Activated T-cell treated with anti-CD3 and anti-CD28 coated beads, Interleukin-2, amount 50 U/mL, for 4 hours (primary cell): ENCODE results near the gene KLHDC10. TPM values are rescaled to one million over a fixed set of nuclear protein-coding genes. Genes with fewer than 3 reads are reported as not detected.
"Not testable (repeated sequence)": the region's sequence is repeated elsewhere in the genome, so short reads cannot be mapped to it uniquely, and the experiment has no call there.

Experiments
- ATAC-seq, 2 donors: fragments of 200-7000 bp; cut with Tn5 transposase; one replicate each; pipeline ENCODE4 v1.10.0; 2021
- DNase-seq: peaks from one replicate; pipeline ENCODE4 v3.0.0-alpha.2; 2020
- H3K27me3 Mint-ChIP-seq: one replicate; pipeline ENCODE4 v1.8.0; 2021; ENCODE audit warnings: low read depth, mixed read lengths
- H3K36me3 Mint-ChIP-seq: one replicate; pipeline ENCODE4 v1.8.0; 2022; ENCODE audit warnings: mixed read lengths; ENCODE audit not compliant: insufficient read depth
- H3K4me1 Mint-ChIP-seq: one replicate; pipeline ENCODE4 v1.8.0; 2021; ENCODE audit warnings: low read depth, mixed read lengths
- H3K4me3 Mint-ChIP-seq: one replicate; pipeline ENCODE4 v1.8.0; 2021; ENCODE audit warnings: mild to moderate bottlenecking, moderate library complexity, mixed read lengths
- H3K9me3 Mint-ChIP-seq: one replicate; pipeline ENCODE4 v1.8.0; 2021; ENCODE audit warnings: mixed read lengths
- total RNA-seq, 3 donors: library from RNA; stranded (reverse); gene quantifications; one replicate each; pipeline ENCODE4 v1.2.1, GENCODE V29; 2021

Gene KLHDC10, protein sequence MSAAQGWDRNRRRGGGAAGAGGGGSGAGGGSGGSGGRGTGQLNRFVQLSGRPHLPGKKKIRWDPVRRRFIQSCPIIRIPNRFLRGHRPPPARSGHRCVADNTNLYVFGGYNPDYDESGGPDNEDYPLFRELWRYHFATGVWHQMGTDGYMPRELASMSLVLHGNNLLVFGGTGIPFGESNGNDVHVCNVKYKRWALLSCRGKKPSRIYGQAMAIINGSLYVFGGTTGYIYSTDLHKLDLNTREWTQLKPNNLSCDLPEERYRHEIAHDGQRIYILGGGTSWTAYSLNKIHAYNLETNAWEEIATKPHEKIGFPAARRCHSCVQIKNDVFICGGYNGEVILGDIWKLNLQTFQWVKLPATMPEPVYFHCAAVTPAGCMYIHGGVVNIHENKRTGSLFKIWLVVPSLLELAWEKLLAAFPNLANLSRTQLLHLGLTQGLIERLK
- 10 to 100 TPM; 13.1 to 15.4 (median 14.9) TPM for total RNA-seq

DNA sequence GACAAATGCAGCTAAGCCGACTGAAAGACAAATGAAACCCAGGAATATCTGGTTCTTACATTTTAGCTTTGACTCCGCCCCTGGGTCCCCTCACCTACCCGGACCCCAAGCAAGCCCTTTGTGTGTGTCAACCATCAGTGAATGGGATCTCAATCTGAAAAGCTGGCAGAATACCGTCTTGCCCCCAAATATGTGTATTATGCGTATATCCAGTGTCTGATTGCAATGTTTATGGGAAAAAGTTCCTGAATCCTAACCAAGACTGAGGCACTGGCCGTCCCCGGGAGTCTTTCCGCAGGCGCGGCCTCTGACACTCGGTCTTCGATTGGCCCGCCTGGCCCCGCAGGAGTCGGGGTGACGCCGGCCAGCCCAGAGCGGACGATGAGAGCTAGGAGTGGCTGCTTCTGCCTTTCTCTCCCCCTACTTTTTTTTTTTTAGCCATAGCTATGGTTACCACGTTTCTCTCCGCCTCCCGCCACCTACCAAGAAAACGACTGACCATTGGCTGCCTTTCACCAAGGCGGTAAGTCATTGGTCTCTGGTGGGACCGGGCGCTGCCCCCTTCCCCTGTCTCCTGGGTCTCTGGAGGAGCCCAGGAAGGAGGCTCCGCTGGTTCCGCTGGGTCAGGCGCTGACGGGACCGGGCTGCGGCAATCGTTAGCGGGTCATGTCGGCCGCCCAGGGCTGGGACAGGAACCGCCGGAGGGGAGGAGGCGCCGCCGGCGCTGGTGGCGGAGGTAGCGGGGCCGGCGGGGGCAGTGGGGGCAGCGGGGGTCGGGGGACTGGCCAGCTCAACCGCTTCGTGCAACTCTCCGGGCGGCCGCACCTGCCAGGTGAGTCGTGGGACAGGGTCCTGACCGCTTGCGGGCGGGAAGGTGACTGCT, at the start of gene KLHDC10:
Gene KLHDC10 (plus strand): TSS at position 557 of the 883 bp plus-strand sequence. CDS start 110 bp downstream, at position 667.
- ATAC-seq = peak; percentile 95 to 96
- Mint-ChIP-seq H3K36me3 (peaks cover 5% of the 10 kb centered on the region), H3K27me3 (peaks cover 2% of the 10 kb centered on the region), H3K4me1 (peaks cover 45% of the 10 kb centered on the region), H3K4me3 (peak within 1 kb of the TSS; percentile 93), H3K9me3 (peaks cover 3% of the 10 kb centered on the region)
- DNase-seq = peak; percentile 94

DNA sequence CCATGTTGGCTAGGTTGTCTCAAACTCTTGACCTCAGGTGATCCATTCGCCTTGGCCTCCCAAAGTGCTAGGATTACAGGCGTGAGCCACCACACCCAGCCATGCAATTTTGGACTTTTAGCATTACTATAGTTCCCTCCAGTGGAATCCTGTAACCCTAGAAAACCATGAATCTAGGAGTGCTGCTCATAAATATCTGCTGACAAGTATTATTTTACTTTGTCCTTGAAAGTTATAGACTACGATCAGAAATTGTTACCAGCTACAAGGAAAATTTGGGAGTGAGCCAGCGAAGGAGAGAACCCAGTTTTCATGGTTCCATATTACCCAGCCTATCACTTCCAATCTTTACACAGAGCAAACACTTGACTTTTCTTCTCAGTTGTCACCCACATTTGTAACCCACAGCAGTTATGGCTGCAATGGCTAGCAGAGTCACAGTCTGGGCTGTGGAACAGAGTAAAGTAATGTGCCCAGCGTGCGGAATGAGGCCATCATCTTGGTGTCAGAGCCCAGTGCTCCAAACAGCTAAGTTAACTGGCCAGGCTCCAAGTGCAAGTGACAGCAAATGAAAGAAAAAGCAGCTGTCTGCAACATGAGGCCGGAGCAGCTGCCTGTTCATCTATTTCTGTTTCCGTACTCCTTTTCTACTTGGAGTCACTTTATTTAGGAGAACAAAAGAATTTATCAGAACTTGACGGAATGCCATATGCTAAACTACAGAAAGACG, 49.1 kb upstream of the KLHDC10 start:
- H3K4me1 Mint-ChIP-seq = no peaks in the 10 kb centered on the region
- no peak for ATAC-seq
- DNase-seq = no peak
- H3K9me3 Mint-ChIP-seq = no peaks in the 10 kb centered on the region
- H3K27me3 Mint-ChIP-seq = no peaks in the 10 kb centered on the region
- no peak overlapping the region for H3K4me3 Mint-ChIP-seq
- H3K36me3 Mint-ChIP-seq = peaks cover 43% of the 10 kb centered on the region

DNA sequence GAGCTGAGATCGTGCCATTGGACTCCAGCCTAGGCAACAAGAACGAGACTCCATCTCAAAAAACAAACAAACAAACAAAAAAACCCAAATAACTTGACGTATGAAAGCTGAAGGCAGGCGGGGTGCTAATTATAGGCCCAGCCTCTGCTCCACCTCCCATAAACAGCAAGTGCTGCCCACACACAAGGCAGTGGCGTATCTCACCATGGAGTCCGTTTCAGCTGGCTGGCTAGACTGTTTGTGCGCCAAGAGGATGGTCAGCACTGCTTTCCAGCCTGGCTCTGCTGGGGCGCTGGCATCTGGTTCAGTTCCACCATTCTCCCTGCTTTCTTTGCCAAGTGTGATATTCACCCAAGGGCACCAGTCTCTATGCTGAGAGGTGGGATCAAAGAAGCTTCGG, 48.2 kb upstream of the KLHDC10 start:
- DNase-seq (no peak), ATAC-seq (no peak)
- Mint-ChIP-seq H3K9me3 (no peaks in the 10 kb centered on the region), H3K4me3 (no peak overlapping the region), H3K36me3 (peaks cover 46% of the 10 kb centered on the region), H3K4me1 (no peaks in the 10 kb centered on the region), H3K27me3 (no peaks in the 10 kb centered on the region)

DNA sequence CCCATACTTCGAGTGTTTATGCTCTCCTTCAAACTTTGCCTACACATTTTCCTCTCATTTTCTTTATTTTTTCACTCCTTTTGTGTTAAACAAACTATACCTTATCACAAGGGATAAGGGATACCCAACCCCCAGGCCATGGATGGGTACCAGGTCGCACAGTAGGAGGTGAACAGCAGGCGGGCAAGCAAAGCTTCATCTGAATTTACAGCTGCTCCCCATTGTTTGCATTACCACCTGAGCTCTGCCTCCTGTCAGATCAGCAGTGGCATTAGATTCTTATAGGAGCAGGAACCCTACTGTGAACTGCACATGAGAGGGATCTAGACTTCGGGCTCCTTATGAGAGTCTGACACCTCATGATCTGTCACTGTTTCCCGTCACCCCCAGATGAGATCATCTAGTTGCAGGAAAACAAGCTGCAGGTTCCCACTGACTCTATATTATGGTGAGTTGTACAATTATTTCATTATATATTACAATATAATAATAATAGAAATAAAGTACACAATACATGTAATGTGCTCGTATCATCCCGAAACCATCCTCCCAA, 47.6 kb upstream of the KLHDC10 start:
- Mint-ChIP-seq H3K9me3 (no peaks in the 10 kb centered on the region), H3K36me3 (peaks cover 48% of the 10 kb centered on the region), H3K4me1 (no peaks in the 10 kb centered on the region), H3K27me3 (no peaks in the 10 kb centered on the region), H3K4me3 (no peak overlapping the region)
- DNase-seq = no peak
- ATAC-seq = no peak

DNA sequence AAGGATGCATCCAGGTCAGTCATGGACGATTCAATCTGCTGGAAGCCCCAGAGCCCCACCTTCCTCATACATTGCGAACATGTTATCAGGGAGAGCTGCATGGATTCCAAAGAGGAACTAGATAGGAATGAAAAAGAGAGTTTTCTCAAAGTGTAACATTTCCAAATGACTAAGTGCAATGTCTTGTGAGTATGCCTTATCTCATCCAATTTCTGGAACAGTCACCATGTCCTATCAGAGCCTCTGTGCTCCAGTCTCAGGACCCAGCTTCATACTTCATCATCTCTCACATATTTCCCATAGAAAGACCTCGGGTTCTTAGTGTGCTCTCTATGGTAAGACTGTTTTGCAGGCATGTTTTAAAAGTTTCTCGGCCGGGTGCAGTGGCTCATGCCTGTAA, 45.9 kb upstream of the KLHDC10 start:
- Mint-ChIP-seq H3K27me3 (no peaks in the 10 kb centered on the region), H3K9me3 (no peaks in the 10 kb centered on the region), H3K4me3 (no peak overlapping the region), H3K36me3 (peaks cover 38% of the 10 kb centered on the region), H3K4me1 (no peaks in the 10 kb centered on the region)
- DNase-seq (no peak), ATAC-seq (no peak)

DNA sequence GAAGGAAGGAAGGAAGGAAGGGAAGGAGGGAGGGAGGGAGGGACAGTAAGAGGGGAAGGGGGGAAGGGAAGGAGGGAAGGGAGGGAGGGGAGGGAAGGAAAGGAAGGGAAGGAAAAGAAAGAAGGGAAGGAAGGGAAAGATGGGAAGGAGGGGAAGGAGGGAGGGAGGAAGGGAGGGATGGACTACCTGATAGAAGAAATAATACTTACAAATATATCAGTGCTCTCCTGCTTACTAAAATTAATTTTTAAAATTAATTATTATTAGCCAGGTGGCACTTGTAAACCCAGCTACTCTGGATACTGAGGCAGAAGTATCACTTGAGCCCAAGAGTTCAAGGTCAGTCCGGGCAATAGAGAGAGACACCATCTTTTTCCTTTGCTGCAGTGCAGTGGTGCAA, 37.6 kb upstream of the KLHDC10 start:
- H3K4me1 Mint-ChIP-seq = no peaks in the 10 kb centered on the region
- no peak for DNase-seq
- H3K9me3 Mint-ChIP-seq = no peaks in the 10 kb centered on the region
- no peak for ATAC-seq
- H3K4me3 Mint-ChIP-seq = no peak overlapping the region
- H3K27me3 Mint-ChIP-seq = no peaks in the 10 kb centered on the region
- H3K36me3 Mint-ChIP-seq = peaks cover 28% of the 10 kb centered on the region

DNA sequence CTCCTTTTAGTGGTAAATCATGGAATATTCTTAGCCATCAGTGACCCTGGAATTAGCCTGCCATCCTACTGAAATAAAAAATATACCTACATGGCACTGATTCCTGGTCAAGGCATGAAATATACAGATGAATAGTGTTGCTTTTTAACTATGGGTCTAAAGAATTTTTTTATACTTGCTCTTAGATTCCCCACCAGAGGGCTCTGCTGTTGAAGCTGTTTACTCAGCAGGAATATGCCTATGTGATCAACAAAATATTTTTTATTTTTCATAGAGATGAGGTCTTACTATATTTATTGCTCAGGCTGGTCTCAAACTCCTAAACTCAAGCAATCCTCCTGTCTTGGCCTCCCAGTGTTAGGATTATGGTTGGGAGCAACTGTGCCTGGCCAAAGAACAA, 32.6 kb upstream of the KLHDC10 start:
- Mint-ChIP-seq H3K4me3 (no peak overlapping the region), H3K9me3 (no peaks in the 10 kb centered on the region), H3K36me3 (peaks cover 24% of the 10 kb centered on the region), H3K4me1 (no peaks in the 10 kb centered on the region), H3K27me3 (no peaks in the 10 kb centered on the region)
- DNase-seq (no peak), ATAC-seq (no peak)

DNA sequence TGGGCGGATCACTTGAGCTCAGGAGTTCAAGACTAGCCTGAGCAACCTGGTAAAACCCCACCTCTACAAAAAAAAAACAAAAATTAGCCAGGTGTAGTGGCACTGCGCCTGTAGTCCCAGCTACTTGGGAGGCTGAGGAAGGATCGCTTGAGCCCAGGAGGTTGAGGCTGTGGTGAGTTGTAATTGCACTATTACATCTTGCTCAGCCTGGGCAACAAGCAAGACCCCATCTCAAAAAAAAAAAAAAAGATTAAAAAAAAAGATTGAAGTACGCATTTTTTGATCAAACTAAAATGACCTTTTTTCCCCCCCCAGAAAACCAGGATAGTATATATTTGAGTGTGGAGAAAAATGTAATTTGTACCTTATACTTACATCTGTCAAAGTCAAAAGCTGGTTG, 29.8 kb upstream of the KLHDC10 start:
- DNase-seq (no peak), ATAC-seq (no peak)
- Mint-ChIP-seq H3K9me3 (no peaks in the 10 kb centered on the region), H3K27me3 (no peaks in the 10 kb centered on the region), H3K4me3 (no peak overlapping the region), H3K4me1 (no peaks in the 10 kb centered on the region), H3K36me3 (peaks cover 36% of the 10 kb centered on the region)

DNA sequence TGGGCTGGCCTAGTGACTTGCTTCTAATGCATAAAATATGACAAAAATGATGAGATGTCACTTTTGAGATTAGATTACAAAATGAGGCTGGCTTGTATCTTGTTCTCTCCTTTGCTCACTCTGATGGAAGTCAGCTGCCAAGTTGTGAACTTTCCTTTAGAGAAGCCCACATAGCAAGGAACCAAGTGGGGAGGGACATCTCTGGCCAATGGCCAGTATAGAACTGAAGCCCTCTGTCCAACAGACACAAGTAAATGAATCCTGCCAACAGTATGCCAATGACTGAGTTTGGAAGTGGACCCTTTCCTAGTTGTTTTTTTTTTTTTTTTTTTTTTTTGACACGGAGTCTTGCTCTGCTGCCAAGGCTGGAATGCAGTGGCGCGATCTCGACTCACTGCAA, 22.5 kb upstream of the KLHDC10 start:
- Mint-ChIP-seq H3K4me1 (peaks cover 10% of the 10 kb centered on the region), H3K27me3 (no peaks in the 10 kb centered on the region), H3K9me3 (no peaks in the 10 kb centered on the region), H3K36me3 (peaks cover 25% of the 10 kb centered on the region), H3K4me3 (no peak overlapping the region)
- DNase-seq = no peak
- ATAC-seq = no peak

DNA sequence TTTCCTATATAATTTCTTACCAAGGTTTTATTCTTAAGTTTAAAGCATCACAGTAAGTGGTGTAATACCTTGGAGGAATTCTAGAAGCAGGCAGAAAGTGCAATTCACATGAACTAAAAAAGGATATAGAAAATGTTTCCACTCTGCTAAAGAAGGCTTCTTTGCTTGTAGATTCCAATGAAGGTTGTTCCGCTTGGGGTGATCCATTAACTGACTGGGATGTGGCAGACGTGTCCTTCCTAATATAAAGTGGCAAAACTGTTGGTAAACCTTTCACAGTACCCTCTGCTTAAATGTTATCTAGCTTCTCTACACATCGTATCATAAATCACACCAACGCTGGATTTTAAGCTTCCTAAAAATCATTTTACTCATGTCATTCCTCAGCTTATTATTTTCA, 21.4 kb upstream of the KLHDC10 start:
- Mint-ChIP-seq H3K9me3 (no peaks in the 10 kb centered on the region), H3K4me3 (no peak overlapping the region), H3K4me1 (peaks cover 10% of the 10 kb centered on the region), H3K36me3 (peaks cover 16% of the 10 kb centered on the region), H3K27me3 (no peaks in the 10 kb centered on the region)
- DNase-seq (no peak), ATAC-seq (no peak)

DNA sequence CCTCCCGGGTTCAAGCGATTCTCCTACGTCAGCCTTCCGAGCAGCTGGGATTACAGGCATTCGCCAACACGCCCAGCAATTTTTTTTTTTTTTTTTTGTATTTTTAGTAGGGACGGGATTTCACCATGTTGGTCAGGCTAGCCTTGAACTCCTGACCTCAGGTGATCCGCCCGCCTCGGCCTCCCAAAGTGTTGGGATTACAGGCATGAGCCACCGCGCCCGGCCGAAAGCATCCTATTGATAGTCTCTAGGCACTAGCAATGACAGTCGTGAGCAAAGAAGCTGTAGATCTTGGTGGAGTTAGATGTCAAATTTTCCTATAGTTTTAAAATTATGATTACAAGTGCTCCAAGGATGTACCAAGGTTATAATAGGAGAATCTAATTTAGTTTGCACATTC, 18.1 kb upstream of the KLHDC10 start:
- H3K4me1 Mint-ChIP-seq, H3K9me3 Mint-ChIP-seq, H3K27me3 Mint-ChIP-seq, DNase-seq, H3K36me3 Mint-ChIP-seq, ATAC-seq: not testable (repeated sequence)
- H3K4me3 Mint-ChIP-seq = peak overlapping the region; percentile 31

DNA sequence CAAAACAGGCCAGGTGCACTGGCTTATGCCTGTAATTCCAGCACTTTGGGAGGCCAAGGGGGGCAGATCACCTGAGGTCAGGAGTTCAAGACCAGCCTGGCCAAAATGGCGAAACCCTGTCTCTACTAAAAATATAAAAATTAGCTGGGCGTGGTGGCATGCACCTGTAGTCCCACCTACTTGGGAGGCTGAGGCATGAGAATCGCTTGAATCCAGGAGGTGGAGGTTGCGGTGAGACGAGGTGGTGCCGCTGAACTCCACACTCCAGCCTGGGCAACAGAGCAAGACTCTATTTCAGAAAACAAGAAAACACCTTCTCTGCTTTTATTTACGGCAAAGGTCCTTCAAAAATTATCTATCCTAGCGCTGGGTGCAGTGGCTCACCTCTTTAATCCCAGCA, 15.1 kb upstream of the KLHDC10 start:
- not testable (repeated sequence) for H3K9me3 Mint-ChIP-seq, DNase-seq, ATAC-seq, H3K4me3 Mint-ChIP-seq, H3K36me3 Mint-ChIP-seq, H3K27me3 Mint-ChIP-seq, H3K4me1 Mint-ChIP-seq

DNA sequence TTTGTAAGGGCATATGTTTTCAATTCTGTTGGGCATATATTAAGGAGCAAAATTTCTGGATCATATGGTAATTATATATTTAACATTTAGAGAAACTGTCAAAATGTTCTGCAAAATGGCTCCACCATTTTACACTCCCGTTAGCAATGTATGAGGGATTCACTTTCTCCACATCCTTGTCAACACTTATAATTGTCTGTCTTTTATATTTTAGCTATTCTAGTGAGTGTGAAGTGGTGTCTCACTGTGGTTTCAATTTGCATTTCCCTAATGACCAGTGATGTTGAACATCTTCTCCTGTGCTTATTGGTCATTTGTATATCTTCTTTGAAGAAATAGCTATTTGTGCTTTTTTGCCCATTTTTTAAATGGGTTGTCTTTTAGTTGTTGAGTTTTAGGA, 8.1 kb upstream of the KLHDC10 start:
- H3K4me3 Mint-ChIP-seq = no peak overlapping the region
- DNase-seq (no peak), ATAC-seq (no peak)
- peaks cover 1% of the 10 kb centered on the region for H3K4me1 Mint-ChIP-seq
- H3K9me3 Mint-ChIP-seq = no peaks in the 10 kb centered on the region
- no peaks in the 10 kb centered on the region for H3K36me3 Mint-ChIP-seq
- peaks cover 10% of the 10 kb centered on the region for H3K27me3 Mint-ChIP-seq

DNA sequence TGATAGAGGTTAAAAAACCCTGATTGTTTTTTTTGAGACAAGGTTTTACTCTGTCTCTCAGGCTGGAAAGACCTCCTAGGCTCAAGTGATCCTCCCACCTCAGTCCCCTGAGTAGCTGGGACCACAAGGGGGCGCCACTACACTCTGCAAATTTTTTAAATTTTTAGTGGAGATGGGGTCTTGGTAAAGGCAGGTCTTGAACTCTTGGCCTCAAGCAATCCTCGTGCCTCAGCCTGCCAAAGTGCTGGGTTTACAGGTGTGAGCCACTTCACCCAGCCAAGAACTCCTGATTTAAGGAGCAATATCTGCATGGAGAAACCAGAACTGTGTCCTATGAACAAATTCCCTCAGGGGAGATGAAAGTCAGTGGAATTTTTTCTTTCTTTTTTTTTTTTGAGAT, 7.3 kb upstream of the KLHDC10 start:
- no peak overlapping the region for H3K4me3 Mint-ChIP-seq
- ATAC-seq = peak; percentile 50 to 73

More for the DNA sequence above, 7.3 kb upstream of the KLHDC10 start:
- Mint-ChIP-seq H3K9me3 (no peaks in the 10 kb centered on the region), H3K4me1 (peaks cover 1% of the 10 kb centered on the region), H3K27me3 (peaks cover 11% of the 10 kb centered on the region), H3K36me3 (no peaks in the 10 kb centered on the region)
- peak; percentile 68 for DNase-seq
